OCI-LY7 (cell line): ENCODE measurements around the gene PLD4. TPM values are rescaled to one million over a fixed set of nuclear protein-coding genes. Genes with fewer than 3 reads are reported as not detected.
A peak's percentile ranks its signal among the peaks of the same experiment; 100 is the strongest.

ENCODE experiments used
- BruUV-seq: library from RNA; stranded (reverse); fragments of 400-500 nt; replicated peaks from 2 replicates; lab custom pipeline; 2021; lab: Mats Ljungman, UMichigan
- CTCF ChIA-PET: fragments of 300-600 bp; sonication (Branson Sonifier 250); formaldehyde crosslinking; loops from one replicate; lab custom pipeline; 2022; ENCODE audit warnings: antibody characterized with exemption; ENCODE audit not compliant: unreplicated experiment; lab: Charles Lee
- POLR2A ChIA-PET: fragments of 300-600 bp; sonication (Branson Sonifier 250); formaldehyde crosslinking; loops from one replicate; lab custom pipeline; 2022; ENCODE audit warnings: antibody characterized with exemption; lab: Charles Lee
- DNase-seq: peaks from one replicate; pipeline ENCODE4 v3.0.0-alpha.2; 2015; ENCODE audit warnings: low spot score
- H2AFZ ChIP-seq: fragments of 200-600 bp; sonication (generic), shearing (Covaris generic); 2 replicates; pipeline ENCODE4 v1.6.1; 2014; ENCODE audit warnings: mild to moderate bottlenecking, antibody characterized with exemption, low read length, moderate library complexity
- H3K27ac ChIP-seq: fragments of 200-600 bp; sonication (generic); 2 replicates; pipeline ENCODE4 v1.5.1; 2014; ENCODE audit warnings: mixed run types, low read depth, mild to moderate bottlenecking, moderate library complexity, low read length, inconsistent platforms; ENCODE audit not compliant: poor library complexity, severe bottlenecking
- H3K36me3 ChIP-seq: fragments of 200-600 bp; sonication (generic); 2 replicates; pipeline ENCODE4 v1.6.1; 2014; ENCODE audit warnings: mild to moderate bottlenecking, antibody characterized with exemption, low read length, moderate library complexity, mixed read lengths; ENCODE audit not compliant: insufficient read depth
- H3K4me1 ChIP-seq: fragments of 200-600 bp; sonication (generic); 2 replicates; pipeline ENCODE4 v1.5.1; 2014; ENCODE audit warnings: mild to moderate bottlenecking, low read length; ENCODE audit not compliant: insufficient read depth, poor library complexity, severe bottlenecking
- H3K4me2 ChIP-seq: fragments of 200-600 bp; sonication (generic); 2 replicates; pipeline ENCODE4 v1.6.1; 2014; ENCODE audit warnings: mild to moderate bottlenecking, low read length
- H3K4me3 ChIP-seq: fragments of 200-600 bp; sonication (generic); 2 replicates; pipeline ENCODE4 v1.5.1; 2014; ENCODE audit warnings: mild to moderate bottlenecking, low read depth, low read length; ENCODE audit not compliant: poor library complexity, severe bottlenecking
- H3K79me2 ChIP-seq: fragments of 200-600 bp; sonication (generic); 2 replicates; pipeline ENCODE4 v1.6.1; 2016; ENCODE audit warnings: low read depth, mild to moderate bottlenecking, low read length, moderate library complexity, mixed read lengths; ENCODE audit not compliant: insufficient read depth
- H3K9me2 ChIP-seq: fragments of 200-600 bp; sonication (generic); 2 replicates; pipeline ENCODE4 v1.6.1; 2016; ENCODE audit warnings: mild to moderate bottlenecking, low read length, mixed read lengths; ENCODE audit not compliant: insufficient read depth
- H3K9me3 ChIP-seq: fragments of 200-600 bp; sonication (generic); 2 replicates; pipeline ENCODE4 v1.6.1; 2014; ENCODE audit warnings: mild to moderate bottlenecking, mixed run types, low read length, mixed read lengths
- H4K20me1 ChIP-seq: fragments of 200-600 bp; sonication (generic); 2 replicates; pipeline ENCODE4 v1.6.1; 2014; ENCODE audit warnings: mild to moderate bottlenecking, antibody characterized with exemption, low read length, moderate library complexity, mixed read lengths; ENCODE audit not compliant: insufficient read depth
- CTCF ChIP-seq: fragments of 200-600 bp; sonication (generic); conservative IDR thresholded peaks from 2 replicates; pipeline ENCODE4 v1.5.1; 2014; ENCODE audit warnings: mild to moderate bottlenecking, antibody characterized with exemption, low read length, moderate library complexity, mixed read lengths
- EZH2phosphoT487 ChIP-seq: fragments of 200-600 bp; sonication (generic); IDR thresholded peaks from 2 replicates; pipeline ENCODE4 v1.6.1; 2018; ENCODE audit warnings: low read depth, borderline replicate concordance, mild to moderate bottlenecking, mixed run types, antibody characterized with exemption, low read length, moderate library complexity, mixed read lengths
- intact Hi-C: fragments of 100-400 bp; cut with micrococcal nuclease; formaldehyde crosslinking; loops from one replicate; pipeline ENCODE4 v1.10.0; 2022; ENCODE audit not compliant: unreplicated experiment
- total RNA-seq, 2 experiments: library from RNA; depleted of rRNA in 1 of 2; stranded (reverse); fragments of >200 nt in 1 of 2; shearing (Covaris generic) in 1 of 2; gene quantifications; 2 replicates each; pipeline ENCODE4 v1.2.3, GENCODE V29; 2014 to 2022

The PLD4 gene
- total RNA-seq, 2 experiments from 2014 or later, result 0.66 to 5.1 TPM

GRCh38 chr14:104879201-104879982 lies 45.3 kb upstream of the PLD4 start:
- intact Hi-C loops, result loop anchor here (5.0 kb wide), 1 partner anchor 127 kb away; the partner anchor contains the start of gene SIVA1

GRCh38 chr14:104879983-104880565 lies 44.6 kb upstream of the PLD4 start:
- intact Hi-C loops, result loop anchor here (5.0 kb wide), 1 partner anchor 128 kb away; the partner anchor contains the start of gene SIVA1
- no peak overlapping the region for H2AFZ ChIP-seq
- H3K4me3 ChIP-seq, result no peak overlapping the region
- H3K9me3 ChIP-seq, result no peaks in the 10 kb centered on the region
- DNase-seq, result no peak
- ChIA-PET POLR2A (no interaction called here), CTCF (interaction anchor here (0.7 kb wide), 1 partner anchor 35 kb away, joined by 4 read pairs; no protein-coding TSS in a partner anchor)
- peaks cover 4% of the 10 kb centered on the region for H3K4me1 ChIP-seq
- no peak overlapping the region for H3K27ac ChIP-seq
- no peaks in the 10 kb centered on the region for H4K20me1 ChIP-seq
- H3K79me2 ChIP-seq, result no peaks in the 10 kb centered on the region
- H3K36me3 ChIP-seq, result no peaks in the 10 kb centered on the region
- H3K9me2 ChIP-seq, result no peaks in the 10 kb centered on the region
- no peak for TF ChIP-seq CTCF
- no peak for TF ChIP-seq EZH2phosphoT487
- no peak overlapping the region for H3K4me2 ChIP-seq
- no TSS peak for BruUV-seq

More at GRCh38 chr14:104879201-104879982, 45.3 kb upstream of the PLD4 start:
- H3K36me3 ChIP-seq, result no peaks in the 10 kb centered on the region
- H3K9me2 ChIP-seq, result no peaks in the 10 kb centered on the region
- TF ChIP-seq EZH2phosphoT487 (no peak), CTCF (peak; percentile 27; the same call in 1 of the 2 replicates)
- H3K4me1 ChIP-seq, result peaks cover 4% of the 10 kb centered on the region
- no peak overlapping the region for H3K4me3 ChIP-seq
- H2AFZ ChIP-seq, result no peak overlapping the region
- no peaks in the 10 kb centered on the region for H3K9me3 ChIP-seq
- no peaks in the 10 kb centered on the region for H4K20me1 ChIP-seq
- no peak overlapping the region for H3K4me2 ChIP-seq
- ChIA-PET POLR2A (no interaction called here), CTCF (no interaction called here)
- H3K27ac ChIP-seq, result no peak overlapping the region
- no TSS peak for BruUV-seq
- H3K79me2 ChIP-seq, result no peaks in the 10 kb centered on the region
- no peak for DNase-seq
